ENCODE data around the gene MAGI2.

GRCh38 chr7:79008786-79009185 is 444.7 kb downstream of the MAGI2 start:
- TF ChIP-seq POLR2A (IDR thresholded peaks at IDR 0.05) (no peak), EP300 (IDR thresholded peaks at IDR 0.05) (no peak)
- TF ChIP-seq, protein P1, sequence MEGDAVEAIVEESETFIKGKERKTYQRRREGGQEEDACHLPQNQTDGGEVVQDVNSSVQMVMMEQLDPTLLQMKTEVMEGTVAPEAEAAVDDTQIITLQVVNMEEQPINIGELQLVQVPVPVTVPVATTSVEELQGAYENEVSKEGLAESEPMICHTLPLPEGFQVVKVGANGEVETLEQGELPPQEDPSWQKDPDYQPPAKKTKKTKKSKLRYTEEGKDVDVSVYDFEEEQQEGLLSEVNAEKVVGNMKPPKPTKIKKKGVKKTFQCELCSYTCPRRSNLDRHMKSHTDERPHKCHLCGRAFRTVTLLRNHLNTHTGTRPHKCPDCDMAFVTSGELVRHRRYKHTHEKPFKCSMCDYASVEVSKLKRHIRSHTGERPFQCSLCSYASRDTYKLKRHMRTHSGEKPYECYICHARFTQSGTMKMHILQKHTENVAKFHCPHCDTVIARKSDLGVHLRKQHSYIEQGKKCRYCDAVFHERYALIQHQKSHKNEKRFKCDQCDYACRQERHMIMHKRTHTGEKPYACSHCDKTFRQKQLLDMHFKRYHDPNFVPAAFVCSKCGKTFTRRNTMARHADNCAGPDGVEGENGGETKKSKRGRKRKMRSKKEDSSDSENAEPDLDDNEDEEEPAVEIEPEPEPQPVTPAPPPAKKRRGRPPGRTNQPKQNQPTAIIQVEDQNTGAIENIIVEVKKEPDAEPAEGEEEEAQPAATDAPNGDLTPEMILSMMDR (IDR thresholded peaks at IDR 0.05) = no peak

All from ovary (tissue), 3 donors.